K562 (cell line): ENCODE data around the gene SERPINB3. TPM values are rescaled to one million over a fixed set of nuclear protein-coding genes. Genes with fewer than 3 reads are reported as not detected.

Source experiments
- ATAC-seq: fragments of 200-7000 bp; cut with Tn5 transposase; 3 replicates; pipeline ENCODE4 v1.9.1; 2020; ENCODE audit warnings: moderate library complexity
- BruUV-seq: library from RNA; stranded (reverse); fragments of 400-500 nt; replicated peaks from 2 replicates; lab custom pipeline; 2021; lab: Mats Ljungman, UMichigan
- CTCF ChIA-PET: fragments of 300-600 bp; formaldehyde crosslinking; extraction: SDS; loops from one replicate; lab custom pipeline; 2021; ENCODE audit warnings: low intra/inter-chr PET ratio; lab: Yijun Ruan, JAX
- POLR2A ChIA-PET: fragments of 300-600, 350-650 bp; sonication (Branson Sonifier 250); formaldehyde crosslinking; extraction: SDS; loops from one replicate; lab custom pipeline; 2021; ENCODE audit warnings: antibody characterized with exemption, inconsistent platforms; lab: Yijun Ruan, JAX
- DNase-seq, 4 experiments: peaks; one replicate each; pipeline versions ENCODE4 v3.0.0 to v3.0.0-alpha.2; 2011 to 2018; ENCODE audit warnings: low spot score in 3 of 4, mixed read lengths in 3 of 4; ENCODE audit errors: extremely low read depth in 1 of 4
- FAIRE-seq: peaks from 2 replicates; lab custom pipeline; 2011; peaks lifted over from hg19 to GRCh38; lab: Jason Lieb, UNC
- H2AFZ ChIP-seq: 2 replicates; pipeline ENCODE4 v1.6.0; 2011; ENCODE audit warnings: low read depth, low read length, control low read depth, inconsistent platforms
- H3K27ac ChIP-seq: fragments of 200-600 bp; 3 replicates; pipeline ENCODE4 v1.8.0; 2011; ENCODE audit warnings: low read depth, mild to moderate bottlenecking, control low read depth, inconsistent platforms, low read length, moderate library complexity, mixed read lengths; ENCODE audit errors: extremely low read depth
- H3K27me3 ChIP-seq, 2 experiments: fragments of 300-600 bp in 1 of 2; 2 replicates in 1 of 2; 3 replicates in 1 of 2; pipeline versions ENCODE4 v1.6.0 to v1.8.0; 2011; ENCODE audit warnings: inconsistent platforms in 2 of 2, low read length in 2 of 2, mild to moderate bottlenecking in 1 of 2, mixed read lengths in 1 of 2, moderate library complexity in 1 of 2; ENCODE audit not compliant: control insufficient read depth in 2 of 2, insufficient read depth in 2 of 2
- H3K36me3 ChIP-seq: fragments of 300-600 bp; 3 replicates; pipeline ENCODE4 v1.8.0; 2011; ENCODE audit warnings: mild to moderate bottlenecking, low read length, inconsistent platforms; ENCODE audit not compliant: control insufficient read depth, insufficient read depth
- H3K4me1 ChIP-seq, 2 experiments: fragments of 200-600 bp in 1 of 2; replicated peaks in 1 of 2; 2 replicates in 1 of 2; 3 replicates in 1 of 2; pipeline versions ENCODE4 v1.5.1 to v1.8.0; 2011; ENCODE audit warnings: inconsistent platforms in 2 of 2, low read length in 2 of 2, mild to moderate bottlenecking in 1 of 2, mixed read lengths in 1 of 2, moderate library complexity in 1 of 2; ENCODE audit not compliant: control insufficient read depth in 2 of 2, insufficient read depth in 2 of 2
- H3K4me2 ChIP-seq: 2 replicates; pipeline ENCODE4 v1.6.1; 2011; ENCODE audit warnings: low read length, control low read depth, inconsistent platforms, mixed read lengths; ENCODE audit not compliant: insufficient read depth
- H3K4me3 ChIP-seq: fragments of 200-600 bp; sonication (generic), shearing (Covaris generic); 2 replicates; pipeline ENCODE4 v1.5.1; 2016; ENCODE audit warnings: control low read depth, inconsistent platforms
- H3K79me2 ChIP-seq: fragments of 200-600 bp; 3 replicates; pipeline ENCODE4 v1.8.0; 2011; ENCODE audit warnings: low read length, inconsistent platforms; ENCODE audit not compliant: control insufficient read depth, insufficient read depth
- H3K9ac ChIP-seq, 2 experiments: 2 replicates each; pipeline versions ENCODE4 v1.6.0 to v1.6.1; 2011; ENCODE audit warnings: low read depth in 2 of 2, low read length in 2 of 2, control low read depth in 1 of 2, inconsistent platforms in 1 of 2, mild to moderate bottlenecking in 1 of 2, mixed read lengths in 1 of 2; ENCODE audit not compliant: insufficient read depth in 1 of 2
- H3K9me1 ChIP-seq: one replicate; pipeline ENCODE4 v1.6.0; 2011; ENCODE audit warnings: inconsistent platforms, mild to moderate bottlenecking, low read length, moderate library complexity; ENCODE audit not compliant: control insufficient read depth, insufficient read depth
- H3K9me3 ChIP-seq: replicated peaks from 2 replicates; pipeline ENCODE4 v1.5.1; 2011; ENCODE audit warnings: low read depth, low read length, inconsistent platforms; ENCODE audit not compliant: control insufficient read depth, insufficient read depth
- H4K20me1 ChIP-seq: replicated peaks from 2 replicates; pipeline ENCODE4 v1.6.1; 2011; ENCODE audit warnings: low read length, inconsistent platforms, mixed read lengths; ENCODE audit not compliant: control insufficient read depth, insufficient read depth
- ARID1B ChIP-seq: fragments of 450-650 bp; IDR thresholded peaks from 2 replicates; pipeline ENCODE4 v1.6.1; 2016; ENCODE audit warnings: antibody characterized with exemption, mild to moderate bottlenecking, inconsistent platforms
- CBFB ChIP-seq: sonication (generic); formaldehyde crosslinking; IDR thresholded peaks from 2 replicates; pipeline ENCODE4 v1.4.0; 2020; ENCODE audit warnings: mild to moderate bottlenecking, missing genetic modification reagents
- CBX2 ChIP-seq: fragments of 200-600 bp; sonication (generic); IDR thresholded peaks from one replicate; pipeline ENCODE4 v1.6.1; 2012; ENCODE audit warnings: mild to moderate bottlenecking, low read length, inconsistent platforms; ENCODE audit not compliant: insufficient read depth, poor library complexity, severe bottlenecking
- COPS2 ChIP-seq: fragments of 450-650 bp; conservative IDR thresholded peaks from 2 replicates; pipeline ENCODE4 v1.6.1; 2016; ENCODE audit warnings: mild to moderate bottlenecking, moderate library complexity
- EP400 ChIP-seq: fragments of 450-650 bp; IDR thresholded peaks from 2 replicates; pipeline ENCODE4 v1.6.1; 2017; ENCODE audit warnings: antibody characterized with exemption, mild to moderate bottlenecking, moderate library complexity
- HMG20B ChIP-seq: fragments of 250-450 bp; sonication (Bioruptor Pico); IDR thresholded peaks from 2 replicates; pipeline ENCODE4 v1.5.0; 2021; ENCODE audit warnings: mild to moderate bottlenecking
- IRF9 ChIP-seq: fragments of 450-650 bp; IDR thresholded peaks from 2 replicates; pipeline ENCODE4 v1.6.1; 2016; ENCODE audit warnings: missing biosample characterization, missing genetic modification characterization
- NUFIP1 ChIP-seq: fragments of 450-650 bp; IDR thresholded peaks from 2 replicates; pipeline ENCODE4 v1.6.1; 2018; ENCODE audit not compliant: partially characterized antibody
- PML ChIP-seq: IDR thresholded peaks from 2 replicates; pipeline ENCODE4 v1.6.1; 2012; ENCODE audit warnings: low read length, inconsistent platforms
- SAP30 ChIP-seq: fragments of 200-600 bp; sonication (generic); IDR thresholded peaks from 2 replicates; pipeline ENCODE4 v1.6.1; 2012; ENCODE audit warnings: borderline replicate concordance, low read depth, mild to moderate bottlenecking, moderate library complexity, low read length, control low read depth, inconsistent platforms; ENCODE audit not compliant: insufficient read depth, poor library complexity, severe bottlenecking
- SNIP1 ChIP-seq: fragments of 450-650 bp; IDR thresholded peaks from 2 replicates; pipeline ENCODE4 v1.7.1; 2017; ENCODE audit warnings: low read depth, mild to moderate bottlenecking
- ZNF324 ChIP-seq: fragments of 250-450 bp; sonication (Bioruptor Pico); IDR thresholded peaks from 2 replicates; pipeline ENCODE4 v1.4.0; 2020; ENCODE audit warnings: mild to moderate bottlenecking
- ZNF778 ChIP-seq: fragments of 450-650 bp; formaldehyde crosslinking; IDR thresholded peaks from 2 replicates; pipeline ENCODE4 v1.4.0; 2020; ENCODE audit warnings: mild to moderate bottlenecking, moderate library complexity
- WGBS: fragments of 100-300 bp; shearing (Covaris generic); methylation state at CpG from one replicate; pipeline ENCODE4 v1.1.6; 2016; ENCODE audit warnings: low coverage, mixed read lengths; ENCODE audit not compliant: insufficient coverage; ENCODE audit errors: missing lambda C conversion rate; 5-methylcytosine and 5-hydroxymethylcytosine counted together
- in situ Hi-C: fragments of 300-500 bp; cut with MboI; formaldehyde crosslinking; loops from 4 replicates; pipeline ENCODE4 v1.15.0; 2018; ENCODE audit warnings: inconsistent platforms, mixed read lengths
- intact Hi-C: fragments of 100-400 bp; cut with micrococcal nuclease; formaldehyde crosslinking; loops from 2 replicates; pipeline ENCODE4 v1.14.2; 2022
- polyA plus RNA-seq, 8 experiments: library from polyadenylated mRNA; depleted of rRNA in 4 of 8; stranded (reverse) in 5 of 8; unstranded in 3 of 8; fragments of >200 nt; fragmentation: Nextera tagmentation in 2 of 8; fragmentation: Illumina TruSeq in 1 of 8; extraction: Ambion mirVana in 2 of 8; extraction: Trizol in 1 of 8; gene quantifications; 2 replicates each; pipeline versions ENCODE4 v1.2.1 to v1.2.3, GENCODE V29; 2011 to 2014; ENCODE audit warnings: inconsistent platforms in 1 of 8, missing spikeins in 1 of 8
- total RNA-seq, 7 experiments: library from RNA; depleted of rRNA in 6 of 7; stranded (reverse); fragments of >200 nt in 6 of 7; fragmentation: Illumina TruSeq in 2 of 7; extraction: Trizol in 2 of 7; gene quantifications; 2 replicates each; pipeline versions ENCODE4 v1.2.1 to v1.2.3, GENCODE V29; 2011 to 2021; ENCODE audit warnings: low replicate concordance in 1 of 7

SERPINB3 gene
- total and polyA plus RNA-seq, 9 of the 15 experiments (the other 6 are each of a cell fraction or from before 2014, with no cell fraction given): not detected

DNA sequence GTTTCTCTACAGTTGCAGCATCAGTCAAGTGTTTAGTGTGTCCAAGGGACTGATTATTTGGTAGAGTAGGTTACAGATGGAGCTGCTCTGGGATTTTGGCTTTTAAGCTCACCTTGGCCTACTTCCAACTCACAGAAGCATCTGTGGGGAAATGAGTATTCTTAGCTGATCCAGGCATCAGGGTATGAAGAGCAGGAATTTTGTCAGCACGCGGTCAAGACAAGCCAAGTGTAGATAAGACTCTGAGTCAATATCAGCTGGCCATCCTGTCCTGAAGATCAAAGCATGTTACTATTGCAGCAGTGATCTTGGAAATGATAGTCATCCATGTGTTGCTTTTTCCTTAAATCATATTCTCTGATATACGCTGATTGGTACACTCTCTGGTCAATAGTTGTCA lies 42.0 kb downstream of the SERPINB3 start:
- WGBS: 15% methylated on average over 3 of the region's 3 CpGs
- in situ Hi-C loops: no loop called here
- FAIRE-seq: no peak

More for the DNA sequence above, 42.0 kb downstream of the SERPINB3 start:
- no peak for DNase-seq
- Histone ChIP-seq H3K27ac (no peak overlapping the region), H4K20me1 (no peaks in the 10 kb centered on the region), H2AFZ (no peak overlapping the region), H3K9me1 (no peaks in the 10 kb centered on the region), H3K9ac (no peak overlapping the region), H3K79me2 (no peaks in the 10 kb centered on the region), H3K4me3 (no peak overlapping the region), H3K4me2 (no peak overlapping the region), H3K9me3 (no peaks in the 10 kb centered on the region), H3K4me1 (no peaks in the 10 kb centered on the region), H3K27me3 (no peaks in the 10 kb centered on the region), H3K36me3 (no peaks in the 10 kb centered on the region)
- ATAC-seq: no peak
- ChIA-PET CTCF (no interaction called here), POLR2A (no interaction called here)
- TF ChIP-seq PML: no peak
- no peak for TF ChIP-seq SNIP1
- no peak for TF ChIP-seq CBX2
- TF ChIP-seq ARID1B: no peak
- TF ChIP-seq CBFB (CRISPR knock-in tag): no peak
- no peak for TF ChIP-seq NUFIP1
- TF ChIP-seq COPS2: no peak
- TF ChIP-seq SAP30: no peak
- no peak for TF ChIP-seq ZNF778 (CRISPR knock-in tag)
- TF ChIP-seq ZNF324: no peak
- no peak for TF ChIP-seq IRF9
- TF ChIP-seq EP400: no peak
- TF ChIP-seq HMG20B: no peak
- no TSS peak for BruUV-seq
- intact Hi-C loops: no loop called here
